GM12878 (cell line): ENCODE measurements around the gene TEDC1. TPM values are rescaled to one million over a fixed set of nuclear protein-coding genes. Genes with fewer than 3 reads are reported as not detected.

Experiments
- ATAC-seq: fragments of 200-7000 bp; cut with Tn5 transposase; 3 replicates; pipeline ENCODE4 v1.9.1; 2020; ENCODE audit warnings: mild to moderate bottlenecking, moderate library complexity
- BruUV-seq: library from RNA; stranded (reverse); fragments of 400-500 nt; replicated peaks from 2 replicates; lab custom pipeline; 2021; lab: Mats Ljungman, UMichigan
- CTCF ChIA-PET: fragments of 300-600 bp; sonication (Branson Sonifier 250); formaldehyde crosslinking; extraction: SDS; loops from one replicate; lab custom pipeline; 2021; ENCODE audit warnings: inconsistent platforms; lab: Yijun Ruan, JAX
- POLR2A ChIA-PET: fragments of 350-600 bp; formaldehyde crosslinking; extraction: SDS; loops from one replicate; lab custom pipeline; 2021; ENCODE audit warnings: inconsistent platforms; lab: Charles Lee
- RAD21 ChIA-PET: fragments of 300-600 bp; sonication (Branson Sonifier 250); formaldehyde crosslinking; loops from one replicate; lab custom pipeline; 2023; ENCODE audit warnings: antibody characterized with exemption; ENCODE audit not compliant: unreplicated experiment; lab: Charles Lee
- SMC1A ChIA-PET: fragments of 300-600 bp; sonication (Branson Sonifier 250); formaldehyde crosslinking; loops from one replicate; lab custom pipeline; 2023; ENCODE audit not compliant: unreplicated experiment, uncharacterized antibody; lab: Charles Lee
- DNase-seq: peaks from one replicate; pipeline ENCODE4 v3.0.0-alpha.2; 2011; ENCODE audit warnings: low read depth, low spot score
- FAIRE-seq: peaks from 3 replicates; lab custom pipeline; 2011; peaks lifted over from hg19 to GRCh38; lab: Jason Lieb, UNC
- H2AFZ ChIP-seq: 2 replicates; pipeline ENCODE4 v1.6.0; 2011; ENCODE audit warnings: low read depth, low read length, control low read depth; ENCODE audit not compliant: control insufficient read depth
- H3K27ac ChIP-seq: 2 replicates; pipeline ENCODE4 v1.5.1; 2011; ENCODE audit warnings: control low read depth; ENCODE audit not compliant: control insufficient read depth, insufficient read depth
- H3K27me3 ChIP-seq, 2 experiments: replicated peaks in 1 of 2; 2 replicates each; pipeline versions ENCODE4 v1.6.0 to v1.6.1; 2011; ENCODE audit warnings: low read length in 1 of 2; ENCODE audit not compliant: control insufficient read depth in 2 of 2, insufficient read depth in 2 of 2
- H3K36me3 ChIP-seq, 2 experiments: 2 replicates each; pipeline ENCODE4 v1.5.1; 2011; ENCODE audit warnings: low read length in 1 of 2; ENCODE audit not compliant: control insufficient read depth in 2 of 2, insufficient read depth in 2 of 2
- H3K4me1 ChIP-seq: 2 replicates; pipeline ENCODE4 v1.6.1; 2011; ENCODE audit warnings: mild to moderate bottlenecking, low read length, moderate library complexity, mixed read lengths; ENCODE audit not compliant: control insufficient read depth, insufficient read depth
- H3K4me2 ChIP-seq: 2 replicates; pipeline ENCODE4 v1.6.0; 2011; ENCODE audit warnings: control low read depth; ENCODE audit not compliant: control insufficient read depth, insufficient read depth
- H3K4me3 ChIP-seq: fragments of 200-600 bp; sonication (generic); 2 replicates; pipeline ENCODE4 v1.5.1; 2016
- H3K79me2 ChIP-seq: 2 replicates; pipeline ENCODE4 v1.6.0; 2011; ENCODE audit warnings: low read length; ENCODE audit not compliant: control insufficient read depth, insufficient read depth
- H3K9ac ChIP-seq: 2 replicates; pipeline ENCODE4 v1.8.0; 2011; ENCODE audit warnings: low read length, control low read depth, mixed read lengths; ENCODE audit not compliant: control insufficient read depth, insufficient read depth
- H3K9me3 ChIP-seq: replicated peaks from 3 replicates; pipeline ENCODE4 v1.5.1; 2011; ENCODE audit warnings: mild to moderate bottlenecking, low read length; ENCODE audit not compliant: control insufficient read depth, insufficient read depth
- H4K20me1 ChIP-seq: 2 replicates; pipeline ENCODE4 v1.6.0; 2011; ENCODE audit not compliant: control insufficient read depth, insufficient read depth
- BMI1 ChIP-seq: fragments of 450-650 bp; IDR thresholded peaks from 2 replicates; pipeline ENCODE4 v1.6.1; 2016; ENCODE audit warnings: mild to moderate bottlenecking, moderate library complexity, borderline replicate concordance
- EED ChIP-seq: sonication (generic); IDR thresholded peaks from 2 replicates; pipeline ENCODE4 v1.6.1; 2016; ENCODE audit warnings: antibody characterized with exemption, low read depth
- GABPA ChIP-seq: IDR thresholded peaks from 2 replicates; pipeline ENCODE4 v1.6.1; 2014; ENCODE audit warnings: antibody characterized with exemption, low read depth, mild to moderate bottlenecking, inconsistent platforms
- HSF1 ChIP-seq: fragments of 150-350 bp; IDR thresholded peaks from 2 replicates; pipeline ENCODE4 v1.6.1; 2014; ENCODE audit warnings: mild to moderate bottlenecking, low read depth, low read length
- MAX ChIP-seq: IDR thresholded peaks from 2 replicates; pipeline ENCODE4 v1.6.1; 2012; ENCODE audit warnings: low read depth, low read length, improper control_type of control experiment
- POLR2A ChIP-seq: IDR thresholded peaks from 2 replicates; pipeline ENCODE4 v1.6.1; 2011; ENCODE audit warnings: low read depth, mild to moderate bottlenecking, low read length
- RBBP5 ChIP-seq: fragments of 200-600 bp; sonication (generic); conservative IDR thresholded peaks from 2 replicates; pipeline ENCODE4 v1.6.1; 2016
- RELA ChIP-seq: fragments of 450-650 bp; IDR thresholded peaks from 2 replicates; pipeline ENCODE4 v1.8.0; 2014; ENCODE audit warnings: borderline replicate concordance; ENCODE audit not compliant: partially characterized antibody
- REST ChIP-seq: IDR thresholded peaks from 2 replicates; pipeline ENCODE4 v1.6.1; 2012; ENCODE audit warnings: mild to moderate bottlenecking, low read depth, low read length
- SREBF1 ChIP-seq: IDR thresholded peaks from 2 replicates; pipeline ENCODE4 v1.6.1; 2012; ENCODE audit warnings: mild to moderate bottlenecking, low read length
- SRF ChIP-seq, 2 experiments: IDR thresholded peaks; 2 replicates each; pipeline ENCODE4 v1.6.1; 2011; ENCODE audit warnings: low read depth in 2 of 2, low read length in 2 of 2, mild to moderate bottlenecking in 1 of 2, moderate library complexity in 1 of 2
- TCF7 ChIP-seq: IDR thresholded peaks from 2 replicates; pipeline ENCODE4 v1.6.1; 2014; ENCODE audit warnings: antibody characterized with exemption, borderline replicate concordance
- ZZZ3 ChIP-seq: IDR thresholded peaks from 2 replicates; pipeline ENCODE4 v1.6.1; 2011; ENCODE audit warnings: low read depth; ENCODE audit not compliant: control insufficient read depth, insufficient read length
- WGBS: methylation state at CpG from one replicate; pipeline ENCODE4 v1.1.6; 2016; ENCODE audit warnings: low lambda C conversion rate; ENCODE audit not compliant: insufficient replicate concordance, insufficient coverage; ENCODE audit errors: missing lambda C conversion rate; 5-methylcytosine and 5-hydroxymethylcytosine counted together
- in situ Hi-C: fragments of 300-500 bp; cut with MboI; formaldehyde crosslinking; loops from 9 replicates; pipeline ENCODE4 v1.14.3; 2018; ENCODE audit warnings: mixed read lengths
- intact Hi-C: fragments of 100-400 bp; cut with micrococcal nuclease; formaldehyde crosslinking; loops from one replicate; pipeline ENCODE4 v1.14.2; 2022; ENCODE audit not compliant: unreplicated experiment
- polyA plus RNA-seq, 11 experiments: library from polyadenylated mRNA; depleted of rRNA in 4 of 11; unstranded in 6 of 11; stranded (reverse) in 5 of 11; fragments of >200 nt; fragmentation: Nextera tagmentation in 4 of 11; fragmentation: Illumina TruSeq in 1 of 11; extraction: Ambion mirVana in 4 of 11; extraction: Trizol in 1 of 11; gene quantifications; 1 replicate in 1 of 11; 2 replicates in 10 of 11; pipeline versions ENCODE4 v1.2.1 to v1.2.3, GENCODE V29; 2011 to 2016; ENCODE audit warnings: inconsistent platforms in 2 of 11, missing spikeins in 2 of 11, low read depth in 1 of 11
- total RNA-seq, 4 experiments: library from RNA; depleted of rRNA in 3 of 4; stranded (reverse); fragments of >200 nt in 3 of 4; fragmentation: Illumina TruSeq in 1 of 4; extraction: Trizol in 1 of 4; gene quantifications; 2 replicates each; pipeline versions ENCODE4 v1.2.1 to v1.2.3, GENCODE V29; 2013 to 2021

Gene TEDC1
- total and polyA plus RNA-seq, 10 of the 15 experiments (the other 5 are each of a cell fraction or from before 2014, with no cell fraction given), result 0.19 to 34.2 (median 14.5) TPM

GRCh38 chr14:105501504-105502291 is 10.7 kb downstream of the TEDC1 start:
- no peaks in the 10 kb centered on the region for H3K27me3 ChIP-seq
- no peak overlapping the region for H3K9ac ChIP-seq
- no peak overlapping the region for H3K4me3 ChIP-seq
- H3K4me2 ChIP-seq, result no peak overlapping the region
- no peak overlapping the region for H3K27ac ChIP-seq
- RAD21 ChIA-PET, result no interaction called here
- H3K36me3 ChIP-seq, result no peaks in the 10 kb centered on the region
- no peak for DNase-seq
- in situ Hi-C loops, result no loop called here
- H3K79me2 ChIP-seq, result no peaks in the 10 kb centered on the region
- H4K20me1 ChIP-seq, result no peaks in the 10 kb centered on the region
- intact Hi-C loops, result no loop called here
- CTCF ChIA-PET, result no interaction called here
- no peaks in the 10 kb centered on the region for H3K4me1 ChIP-seq
- no peak for TF ChIP-seq SRF (IDR thresholded peaks at IDR 0.05; ENCODE audit: low read depth in 2 of 2, low read length in 2 of 2)
- TF ChIP-seq EED, result no peak
- no peak for TF ChIP-seq RELA
- no peak for TF ChIP-seq POLR2A
- TF ChIP-seq TCF7, result no peak
- no peak for TF ChIP-seq ZZZ3
- TF ChIP-seq GABPA, result no peak
- TF ChIP-seq HSF1, result no peak
- TF ChIP-seq MAX, result no peak
- TF ChIP-seq BMI1, result no peak
- TF ChIP-seq SREBF1, result no peak
- no peak for TF ChIP-seq REST
- TF ChIP-seq RBBP5, result no peak
- BruUV-seq, result no TSS peak
- no peak for ATAC-seq
- POLR2A ChIA-PET, result no interaction called here
- H3K9me3 ChIP-seq, result no peaks in the 10 kb centered on the region
- FAIRE-seq, result no peak
- SMC1A ChIA-PET, result no interaction called here
- no peak overlapping the region for H2AFZ ChIP-seq
- WGBS, result 61% methylated on average over 13 of the region's 13 CpGs
